Fibroblast of mammary gland (primary cell): ENCODE data around the gene COX8A.

Source experiments
- DNase-seq: peaks from one replicate; pipeline ENCODE4 v3.0.0-alpha.2; 2010; ENCODE audit warnings: low read depth
- H3K4me3 ChIP-seq: 2 replicates; pipeline ENCODE4 v1.5.1; 2011; ENCODE audit warnings: low read depth, mild to moderate bottlenecking, low read length, moderate library complexity; ENCODE audit not compliant: control insufficient read depth
- CTCF ChIP-seq: conservative IDR thresholded peaks from 2 replicates; pipeline ENCODE4 v1.5.1; 2011; ENCODE audit warnings: low read depth, low read length, inconsistent platforms; ENCODE audit not compliant: control insufficient read depth, insufficient read depth

Gene COX8A

DNA sequence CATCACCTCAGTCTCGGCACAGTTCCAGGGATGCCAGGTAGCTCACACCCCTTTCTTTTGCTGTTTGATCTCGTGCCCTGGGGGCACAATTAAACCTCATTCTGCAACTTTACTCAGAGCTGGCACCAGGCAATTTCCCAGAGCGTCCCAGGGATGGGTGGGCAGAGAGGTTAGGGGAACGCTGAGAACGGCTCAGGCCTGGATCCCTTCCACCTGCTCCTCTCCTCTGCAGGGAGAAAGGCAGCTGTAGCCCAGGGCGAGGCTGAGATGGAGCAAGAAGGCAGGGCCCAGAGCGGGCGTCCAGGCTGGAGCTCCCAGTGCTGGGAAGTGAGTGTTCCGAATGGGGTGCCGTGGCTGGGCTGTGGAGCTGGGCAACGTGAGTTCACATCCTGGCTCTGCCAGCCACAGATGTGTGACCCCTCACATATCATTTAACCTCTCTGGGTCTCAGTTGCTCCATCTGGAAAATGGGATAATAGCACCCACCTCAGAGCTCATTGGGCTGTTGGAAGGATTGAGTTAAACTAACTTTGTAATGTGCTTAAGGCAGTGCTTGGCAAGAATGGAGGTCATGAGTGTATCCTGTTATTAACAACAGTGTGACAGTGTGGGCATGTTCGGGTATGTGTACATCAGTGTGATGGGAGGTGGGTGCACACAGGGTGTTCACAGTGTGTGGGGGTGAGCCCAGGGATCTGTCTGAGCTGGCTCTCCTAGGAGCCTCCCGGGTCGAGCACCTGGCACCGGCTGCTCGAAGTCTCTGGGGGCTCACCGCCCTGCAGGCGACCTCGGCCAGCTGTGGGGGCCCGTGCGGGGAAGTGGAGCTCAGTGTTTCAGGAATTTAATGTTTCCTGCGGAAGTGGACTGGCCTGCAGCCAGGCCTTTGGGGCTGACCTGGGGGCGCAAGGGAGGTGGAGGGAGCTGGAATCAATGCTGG lies 27.3 kb downstream of the COX8A start:
- H3K4me3 ChIP-seq = no peak overlapping the region
- TF ChIP-seq CTCF = no peak
- DNase-seq = no peak

DNA sequence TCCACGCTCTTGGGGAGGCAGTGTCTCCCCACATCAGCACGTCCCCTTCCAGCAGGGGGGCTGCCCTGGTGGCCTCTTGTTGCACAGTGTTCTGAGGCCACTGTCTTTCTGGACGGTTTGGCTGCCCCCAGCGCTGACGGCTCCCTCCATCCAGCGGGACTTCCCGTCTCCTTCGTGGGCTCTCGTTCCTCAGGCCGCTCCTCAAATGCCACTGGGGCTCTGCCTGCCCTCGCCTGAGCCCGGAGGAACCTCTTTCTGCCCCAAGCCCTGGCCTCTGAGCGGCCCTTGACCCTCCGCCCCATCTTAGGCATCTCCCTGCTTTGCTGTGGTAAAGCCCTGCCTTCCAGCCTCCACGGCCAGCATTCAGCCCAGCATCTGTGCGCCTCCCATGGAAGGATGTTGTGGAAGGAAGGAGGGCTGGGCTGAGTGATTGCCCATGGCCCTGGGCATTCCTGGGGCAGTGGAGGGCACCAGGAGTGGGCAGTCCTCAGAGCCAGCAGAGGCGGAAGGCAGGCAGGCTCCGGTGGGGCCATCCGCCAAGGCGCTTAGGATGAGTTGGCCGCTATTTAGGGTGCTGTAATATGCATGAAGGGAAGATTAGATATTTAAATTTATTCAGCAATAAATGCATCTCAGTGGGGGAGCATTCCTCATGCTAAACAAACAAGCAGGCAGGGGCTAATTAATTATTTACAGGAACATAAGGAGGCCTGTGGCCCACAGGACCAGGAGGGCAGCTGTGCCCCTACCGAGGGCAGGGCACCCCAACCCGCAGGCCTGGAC lies 29.6 kb downstream of the COX8A start:
- DNase-seq = no peak
- no peak for TF ChIP-seq CTCF
- no peak overlapping the region for H3K4me3 ChIP-seq

DNA sequence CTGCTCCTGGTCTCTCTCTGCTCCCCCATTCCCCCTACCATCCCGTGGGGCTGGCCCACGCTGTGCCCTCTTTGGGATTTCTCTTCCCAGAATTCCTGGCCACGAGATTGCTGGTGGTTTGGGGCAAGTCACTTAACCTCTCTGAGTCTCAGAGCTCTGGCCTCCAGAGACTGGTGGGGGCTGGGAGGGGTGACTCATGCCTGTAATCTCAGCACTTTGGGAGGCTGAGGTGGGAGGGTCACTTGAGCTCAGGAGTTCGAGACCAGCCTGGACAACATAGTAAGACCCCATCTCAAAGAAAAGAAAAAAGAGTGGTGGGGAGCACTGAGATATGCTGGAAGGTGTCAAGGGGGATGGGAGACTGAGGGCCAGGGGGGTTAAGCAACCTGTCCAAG lies 30.2 kb downstream of the COX8A start:
- TF ChIP-seq CTCF = no peak
- H3K4me3 ChIP-seq = no peak overlapping the region
- DNase-seq = peak; percentile 17

DNA sequence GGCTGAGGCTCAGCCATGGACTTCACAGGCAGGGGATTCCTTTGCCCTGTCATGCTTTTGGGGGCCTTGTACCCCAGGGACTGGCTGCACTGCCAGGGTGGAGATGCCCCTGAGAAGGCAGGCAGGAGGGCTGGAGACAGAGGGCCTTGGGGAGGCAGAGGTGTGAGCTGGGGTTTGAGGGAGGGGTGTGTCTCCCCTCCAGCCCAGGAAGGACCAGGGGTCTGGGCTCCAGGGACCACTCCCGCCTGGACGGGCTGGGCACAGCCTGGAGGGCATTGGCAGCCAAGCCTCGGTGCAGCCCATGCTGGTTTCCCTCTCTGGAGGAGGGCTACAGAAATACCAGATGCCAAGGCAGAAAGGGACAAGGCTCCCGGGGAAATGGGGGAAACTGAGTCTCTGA lies 31.3 kb downstream of the COX8A start:
- DNase-seq = no peak
- TF ChIP-seq CTCF = no peak
- H3K4me3 ChIP-seq = no peak overlapping the region

- no peak for TF ChIP-seq CTCF
- no peak for DNase-seq
- no peak overlapping the region for H3K4me3 ChIP-seq
Observed at GRCh38 chr11:64006398-64006797, 32.0 kb downstream of the COX8A start.

- DNase-seq = peak; percentile 46
- TF ChIP-seq CTCF = no peak
- peak overlapping the region; percentile 30 for H3K4me3 ChIP-seq
Observed at GRCh38 chr11:64007160-64007628, 32.8 kb downstream of the COX8A start.
